Astrocyte (in vitro differentiated cells and primary cell): Measurements from ENCODE around the gene IL3RA. TPM values are rescaled to one million over a fixed set of nuclear protein-coding genes. Genes with fewer than 3 reads are reported as not detected.

ENCODE experiments used
- DNase-seq: peaks from one replicate; pipeline ENCODE4 v3.0.0-alpha.2; 2010; ENCODE audit warnings: low read depth
- FAIRE-seq: peaks from 2 replicates; lab custom pipeline; 2011; peaks lifted over from hg19 to GRCh38; lab: Jason Lieb, UNC
- H2AFZ ChIP-seq: 2 replicates; pipeline ENCODE4 v1.6.0; 2012; ENCODE audit warnings: low read depth, low read length, inconsistent platforms
- H3K27ac ChIP-seq: 2 replicates; pipeline ENCODE4 v1.5.1; 2011; ENCODE audit warnings: low read depth, low read length, inconsistent platforms
- H3K27me3 ChIP-seq: 2 replicates; pipeline ENCODE4 v1.6.0; 2011; ENCODE audit warnings: low read length, inconsistent platforms; ENCODE audit not compliant: insufficient read depth
- H3K36me3 ChIP-seq: 2 replicates; pipeline ENCODE4 v1.5.1; 2011; ENCODE audit warnings: low read length, inconsistent platforms; ENCODE audit not compliant: insufficient read depth
- H3K4me1 ChIP-seq: 2 replicates; pipeline ENCODE4 v1.5.1; 2011; ENCODE audit warnings: low read length, inconsistent platforms; ENCODE audit not compliant: insufficient read depth
- H3K4me2 ChIP-seq: 2 replicates; pipeline ENCODE4 v1.6.0; 2012; ENCODE audit warnings: low read length, inconsistent platforms
- H3K4me3 ChIP-seq: 2 replicates; pipeline ENCODE4 v1.5.1; 2011; ENCODE audit warnings: low read depth, mild to moderate bottlenecking, low read length, inconsistent platforms; ENCODE audit not compliant: insufficient read depth
- H3K79me2 ChIP-seq: 2 replicates; pipeline ENCODE4 v1.6.0; 2012; ENCODE audit warnings: mild to moderate bottlenecking, low read length, inconsistent platforms; ENCODE audit not compliant: insufficient read depth
- H3K9ac ChIP-seq: 2 replicates; pipeline ENCODE4 v1.6.0; 2012; ENCODE audit warnings: mild to moderate bottlenecking, low read length, inconsistent platforms
- H3K9me3 ChIP-seq: 2 replicates; pipeline ENCODE4 v1.5.1; 2012; ENCODE audit warnings: low read depth, mild to moderate bottlenecking, low read length, inconsistent platforms; ENCODE audit not compliant: insufficient read depth
- H4K20me1 ChIP-seq: 2 replicates; pipeline ENCODE4 v1.6.0; 2012; ENCODE audit warnings: low read length, inconsistent platforms; ENCODE audit not compliant: insufficient read depth
- H3K27ac Mint-ChIP-seq: one replicate; pipeline ENCODE4 v1.8.0; 2021; ENCODE audit warnings: mild to moderate bottlenecking, mixed read lengths; ENCODE audit not compliant: unreplicated experiment
- H3K27me3 Mint-ChIP-seq: one replicate; pipeline ENCODE4 v1.8.0; 2021; ENCODE audit warnings: low read depth, mixed read lengths; ENCODE audit not compliant: unreplicated experiment
- H3K36me3 Mint-ChIP-seq: one replicate; pipeline ENCODE4 v1.8.0; 2021; ENCODE audit warnings: low read depth, mixed read lengths; ENCODE audit not compliant: unreplicated experiment
- H3K4me1 Mint-ChIP-seq: one replicate; pipeline ENCODE4 v1.8.0; 2021; ENCODE audit warnings: low read depth, mixed read lengths; ENCODE audit not compliant: unreplicated experiment
- H3K4me3 Mint-ChIP-seq: one replicate; pipeline ENCODE4 v1.8.0; 2021; ENCODE audit warnings: mild to moderate bottlenecking, moderate library complexity, mixed read lengths; ENCODE audit not compliant: unreplicated experiment
- H3K9me3 Mint-ChIP-seq: one replicate; pipeline ENCODE4 v1.8.0; 2021; ENCODE audit warnings: mild to moderate bottlenecking, mixed read lengths; ENCODE audit not compliant: unreplicated experiment
- CTCF ChIP-seq: IDR thresholded peaks from 2 replicates; pipeline ENCODE4 v1.5.1; 2011; ENCODE audit warnings: low read depth, mild to moderate bottlenecking, inconsistent platforms, low read length, moderate library complexity; ENCODE audit not compliant: insufficient read depth
- EZH2 ChIP-seq: IDR thresholded peaks from 2 replicates; pipeline ENCODE4 v1.6.1; 2012; ENCODE audit warnings: mild to moderate bottlenecking, low read length, inconsistent platforms; ENCODE audit not compliant: insufficient read depth
- total RNA-seq: library from RNA; stranded (reverse); gene quantifications from 2 replicates; pipeline ENCODE4 v1.2.1, GENCODE V29; 2021

The IL3RA gene
- total RNA-seq, 1 donor from 2014 or later, result not detected

- no peaks in the 10 kb centered on the region for H3K4me1 Mint-ChIP-seq
- H3K9me3 Mint-ChIP-seq, result peaks cover 16% of the 10 kb centered on the region
- Histone ChIP-seq H4K20me1 (peaks cover 32% of the 10 kb centered on the region), H3K4me3 (no peak overlapping the region), H3K4me1 (no peaks in the 10 kb centered on the region), H3K9ac (no peak overlapping the region), H3K4me2 (no peak overlapping the region), H3K27me3 (no peaks in the 10 kb centered on the region), H3K36me3 (peaks cover 17% of the 10 kb centered on the region), H3K27ac (no peak overlapping the region), H2AFZ (no peak overlapping the region), H3K79me2 (no peaks in the 10 kb centered on the region), H3K9me3 (peaks cover 18% of the 10 kb centered on the region)
- DNase-seq (no peak), FAIRE-seq (no peak)
- no peak overlapping the region for H3K27ac Mint-ChIP-seq
- peaks cover 18% of the 10 kb centered on the region for H3K36me3 Mint-ChIP-seq
- H3K4me3 Mint-ChIP-seq, result no peak overlapping the region
- no peak for TF ChIP-seq CTCF
- TF ChIP-seq EZH2, result no peak
- no peaks in the 10 kb centered on the region for H3K27me3 Mint-ChIP-seq
Measured at GRCh38 chrX:1419545-1420355, 83.2 kb downstream of the IL3RA start.

- Histone ChIP-seq H3K9ac (no peak overlapping the region), H3K79me2 (no peaks in the 10 kb centered on the region), H3K4me1 (no peaks in the 10 kb centered on the region), H3K27me3 (no peaks in the 10 kb centered on the region), H3K4me3 (no peak overlapping the region), H3K4me2 (no peak overlapping the region), H2AFZ (no peak overlapping the region), H3K27ac (no peak overlapping the region), H3K9me3 (peaks cover 18% of the 10 kb centered on the region), H3K36me3 (peaks cover 17% of the 10 kb centered on the region), H4K20me1 (peaks cover 32% of the 10 kb centered on the region)
- H3K4me3 Mint-ChIP-seq, result no peak overlapping the region
- no peak overlapping the region for H3K27ac Mint-ChIP-seq
- peaks cover 18% of the 10 kb centered on the region for H3K36me3 Mint-ChIP-seq
- no peak for DNase-seq
- no peak for TF ChIP-seq CTCF
- TF ChIP-seq EZH2, result no peak
- no peak for FAIRE-seq
- H3K9me3 Mint-ChIP-seq, result peaks cover 19% of the 10 kb centered on the region
- H3K4me1 Mint-ChIP-seq, result no peaks in the 10 kb centered on the region
- no peaks in the 10 kb centered on the region for H3K27me3 Mint-ChIP-seq
Measured at GRCh38 chrX:1420371-1420770, 83.8 kb downstream of the IL3RA start.
